ENCODE data around the gene CDH23. TPM values are rescaled to one million over a fixed set of nuclear protein-coding genes. Genes with fewer than 3 reads are reported as not detected.
A peak's percentile ranks its signal among the peaks of the same experiment; 100 is the strongest.

The CDH23 gene
- total RNA-seq, 2 donors from 2014 or later, result 3.9 to 4.4 TPM

- Histone ChIP-seq H3K4me3 (peak overlapping the region in 1 of 2 donors; percentile 8), H3K27me3 (no peaks in the 10 kb centered on the region), H3K9me3 (no peaks in the 10 kb centered on the region), H3K36me3 (no peaks in the 10 kb centered on the region), H3K27ac (peak overlapping the region; percentile 74 to 79), H3K4me1 (peaks cover 0 to 39% of the 10 kb centered on the region in 2 donors)
- no peak for TF ChIP-seq CTCF (IDR thresholded peaks at IDR 0.05)
- peak; percentile 79 for DNase-seq (ENCODE audit: low spot score)
Observed at GRCh38 chr10:71727738-71728737, 331.3 kb downstream of the CDH23 start.

DNA sequence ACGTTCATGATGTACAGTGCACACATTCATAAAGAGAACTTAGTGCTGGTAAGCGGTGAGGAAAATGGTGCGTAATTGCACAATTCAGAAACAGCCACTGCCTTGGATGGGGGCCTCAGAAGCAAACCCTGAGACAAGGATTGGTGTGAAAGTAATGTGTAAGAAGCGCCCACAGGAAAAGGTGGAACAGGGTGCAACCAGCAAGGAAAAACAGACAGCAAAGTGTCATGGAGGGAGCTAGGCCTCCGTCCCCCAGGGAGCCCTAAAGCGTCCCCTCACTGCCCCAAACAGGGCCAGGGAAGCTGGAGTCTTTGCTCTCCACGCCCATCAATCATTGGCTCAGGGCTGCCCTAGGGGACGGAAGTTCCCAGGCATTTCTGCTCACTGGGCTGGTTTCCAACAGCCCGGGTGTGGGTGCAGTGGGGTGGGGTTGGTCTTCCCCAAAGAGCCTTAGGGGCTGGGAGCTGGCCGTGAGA, 332.5 kb downstream of the CDH23 start:
- H3K27ac ChIP-seq, result peak overlapping the region; percentile 74 to 79
- DNase-seq (ENCODE audit: low spot score), result peak; percentile 70
- H3K27me3 ChIP-seq, result no peaks in the 10 kb centered on the region
- H3K4me1 ChIP-seq, result peaks cover 0 to 39% of the 10 kb centered on the region in 2 donors
- H3K36me3 ChIP-seq, result no peaks in the 10 kb centered on the region
- no peaks in the 10 kb centered on the region for H3K9me3 ChIP-seq
- no peak overlapping the region for H3K4me3 ChIP-seq
- no peak for TF ChIP-seq CTCF (IDR thresholded peaks at IDR 0.05)

GRCh38 chr10:71731791-71732190, 335.1 kb downstream of the CDH23 start:
- Histone ChIP-seq H3K36me3 (no peaks in the 10 kb centered on the region), H3K27ac (no peak overlapping the region), H3K9me3 (no peaks in the 10 kb centered on the region), H3K4me1 (peaks cover 0 to 43% of the 10 kb centered on the region in 2 donors), H3K4me3 (no peak overlapping the region), H3K27me3 (no peaks in the 10 kb centered on the region)
- no peak for DNase-seq (ENCODE audit: low spot score)
- TF ChIP-seq CTCF (IDR thresholded peaks at IDR 0.05), result no peak

GRCh38 chr10:71734797-71735196, 338.1 kb downstream of the CDH23 start:
- Histone ChIP-seq H3K9me3 (no peaks in the 10 kb centered on the region), H3K27ac (no peak overlapping the region), H3K27me3 (no peaks in the 10 kb centered on the region), H3K36me3 (no peaks in the 10 kb centered on the region), H3K4me3 (no peak overlapping the region), H3K4me1 (peaks cover 0 to 27% of the 10 kb centered on the region in 2 donors)
- no peak for DNase-seq (ENCODE audit: low spot score)
- TF ChIP-seq CTCF (IDR thresholded peaks at IDR 0.05), result no peak

GRCh38 chr10:71735709-71736569, 339.2 kb downstream of the CDH23 start:
- DNase-seq (ENCODE audit: low spot score), result no peak

More at GRCh38 chr10:71735709-71736569, 339.2 kb downstream of the CDH23 start:
- Histone ChIP-seq H3K27me3 (no peaks in the 10 kb centered on the region), H3K36me3 (no peaks in the 10 kb centered on the region), H3K4me1 (peaks cover 0 to 37% of the 10 kb centered on the region in 2 donors), H3K4me3 (no peak overlapping the region), H3K27ac (peak overlapping the region in 1 of 2 donors; percentile 31), H3K9me3 (no peaks in the 10 kb centered on the region)
- TF ChIP-seq CTCF (IDR thresholded peaks at IDR 0.05), result no peak

Data from right atrium auricular region (tissue), 2 donors.